ENCODE results near the gene TIGD3. TPM values are rescaled to one million over a fixed set of nuclear protein-coding genes. Genes with fewer than 3 reads are reported as not detected.
A peak's percentile ranks its signal among the peaks of the same experiment; 100 is the strongest.

Gene TIGD3
- total RNA-seq, 6 experiments from 2014 or later = 0.10 to 0.28 (median 0.20) TPM; not detected in 3

GRCh38 chr11:65356394-65356972 lies 1.9 kb downstream of the TIGD3 start:
- DNase-seq (peak in 2 of 3 donors; percentile 30 to 68), ATAC-seq (no peak)
- WGBS (ENCODE audit: insufficient coverage, low coverage, low lambda C conversion rate, missing lambda C conversion rate) = 87% methylated on average over 3 of the region's 30 CpGs
- Histone ChIP-seq H3K9me3 (no peaks in the 10 kb centered on the region), H3K27ac (no peak overlapping the region), H3K36me3 (peaks cover 0 to 9% (median 4%) of the 10 kb centered on the region in 4 donors), H3K4me3 (no peak overlapping the region), H3K4me1 (peaks cover 0 to 35% (median 10%) of the 10 kb centered on the region in 4 donors), H3K27me3 (no peaks in the 10 kb centered on the region)
- TF ChIP-seq CTCF (IDR thresholded peaks at IDR 0.05) = no peak
- no peak for TF ChIP-seq POLR2A (IDR thresholded peaks at IDR 0.05)
- intact Hi-C loops (cut with DNase I) = loop anchor here in 1 of 2 donors (5.0 kb wide), 1 partner anchor 36 kb away; no protein-coding TSS in a partner anchor

GRCh38 chr11:65357856-65358356 lies 3.4 kb downstream of the TIGD3 start:
- intact Hi-C loops (cut with DNase I) = loop anchor here in 1 of 2 donors (5.0 kb wide), 1 partner anchor 34 kb away; no protein-coding TSS in a partner anchor
- Histone ChIP-seq H3K27ac (peak overlapping the region in 1 of 3 donors; percentile 40), H3K9me3 (no peaks in the 10 kb centered on the region), H3K4me1 (peaks cover 0 to 35% (median 10%) of the 10 kb centered on the region in 4 donors), H3K4me3 (no peak overlapping the region), H3K36me3 (no peaks in the 10 kb centered on the region), H3K27me3 (no peaks in the 10 kb centered on the region)
- DNase-seq (peak; percentile 36 to 86 (median 81)), ATAC-seq (peak; percentile 25 to 58 (median 55))
- TF ChIP-seq CTCF (IDR thresholded peaks at IDR 0.05) (no peak), POLR2A (IDR thresholded peaks at IDR 0.05) (no peak)
- 34% methylated on average over 5 of the region's 8 CpGs for WGBS (ENCODE audit: insufficient coverage, low coverage, low lambda C conversion rate, missing lambda C conversion rate)

GRCh38 chr11:65362320-65362931 lies 7.9 kb downstream of the TIGD3 start:
- H3K4me1 ChIP-seq = peaks cover 0 to 16% (median 8%) of the 10 kb centered on the region in 4 donors
- no peaks in the 10 kb centered on the region for H3K27me3 ChIP-seq
- H3K36me3 ChIP-seq = no peaks in the 10 kb centered on the region
- DNase-seq = no peak
- WGBS (ENCODE audit: insufficient coverage, low coverage, low lambda C conversion rate, missing lambda C conversion rate) = 67% methylated on average over 9 of the region's 10 CpGs
- no peak for ATAC-seq
- H3K9me3 ChIP-seq = no peaks in the 10 kb centered on the region
- H3K27ac ChIP-seq = peak overlapping the region in 1 of 3 donors; percentile 29
- no peak for TF ChIP-seq CTCF (IDR thresholded peaks at IDR 0.05)
- no peak for TF ChIP-seq POLR2A (IDR thresholded peaks at IDR 0.05)
- intact Hi-C loops (cut with DNase I) = loop anchor here (5.0 to 10.0 kb wide), 2 partner anchors 52 to 155 kb away; no protein-coding TSS in a partner anchor
- H3K4me3 ChIP-seq = no peak overlapping the region

- H3K4me3 ChIP-seq = no peak overlapping the region
- 78% methylated on average over 6 of the region's 6 CpGs for WGBS (ENCODE audit: insufficient coverage, low coverage, low lambda C conversion rate, missing lambda C conversion rate)
- H3K4me1 ChIP-seq = peaks cover 0 to 11% (median 5%) of the 10 kb centered on the region in 4 donors
- TF ChIP-seq POLR2A (IDR thresholded peaks at IDR 0.05) (no peak), CTCF (IDR thresholded peaks at IDR 0.05) (no peak)
- ATAC-seq (no peak), DNase-seq (no peak)
- H3K27ac ChIP-seq = peak overlapping the region in 1 of 3 donors; percentile 29
- no peaks in the 10 kb centered on the region for H3K9me3 ChIP-seq
- no peaks in the 10 kb centered on the region for H3K36me3 ChIP-seq
- intact Hi-C loops (cut with DNase I) = loop anchor here (5.0 to 10.0 kb wide), 2 partner anchors 52 to 154 kb away; no protein-coding TSS in a partner anchor
- no peaks in the 10 kb centered on the region for H3K27me3 ChIP-seq
Observed at GRCh38 chr11:65362966-65363365, 8.4 kb downstream of the TIGD3 start.

All from right lobe of liver (tissue), 6 donors.